Esophagus squamous epithelium (tissue), 4 donors: ENCODE results near the gene PSMD8.
"Not testable (repeated sequence)": the region's sequence is repeated elsewhere in the genome, so short reads cannot be mapped to it uniquely, and the experiment has no call there.

ENCODE experiments used
- CTCF ChIP-seq, 6 experiments: fragments of 450-650 bp in 4 of 6; fragments of 200-600 bp in 2 of 6; sonication (generic) in 2 of 6; IDR thresholded peaks; one replicate each; pipeline ENCODE4 v1.5.1; 2016 to 2019; ENCODE audit warnings: antibody characterized with exemption in 6 of 6, mild to moderate bottlenecking in 4 of 6, moderate library complexity in 4 of 6
- POLR2A ChIP-seq, 4 donors: fragments of 450-650 bp; IDR thresholded peaks; one replicate each; pipeline ENCODE4 v1.6.1; 2017; ENCODE audit warnings: antibody characterized with exemption in 4 of 4, mild to moderate bottlenecking in 4 of 4, moderate library complexity in 3 of 4

- TF ChIP-seq CTCF, POLR2A (IDR thresholded peaks at IDR 0.05): not testable (repeated sequence)
Observed at GRCh38 chr19:38427035-38427677, 52.8 kb downstream of the PSMD8 start.
